Neural progenitor cell (in vitro differentiated cells): Measurements from ENCODE around the gene CEP63.

ENCODE experiments used
- EZH2 ChIP-seq: fragments of 200-600 bp; sonication (generic); IDR thresholded peaks from 2 replicates; pipeline ENCODE4 v1.6.1; 2017; ENCODE audit warnings: antibody characterized with exemption, mild to moderate bottlenecking, moderate library complexity
- EZH2phosphoT487 ChIP-seq: fragments of 200-600 bp; sonication (generic); IDR thresholded peaks from 2 replicates; pipeline ENCODE4 v1.6.1; 2017; ENCODE audit warnings: antibody characterized with exemption
- TF ChIP-seq, protein P1 (sequence below): fragments of 200-600 bp; sonication (generic); IDR thresholded peaks from 2 replicates; pipeline ENCODE4 v1.5.1; 2017; ENCODE audit warnings: antibody characterized with exemption, mild to moderate bottlenecking

DNA sequence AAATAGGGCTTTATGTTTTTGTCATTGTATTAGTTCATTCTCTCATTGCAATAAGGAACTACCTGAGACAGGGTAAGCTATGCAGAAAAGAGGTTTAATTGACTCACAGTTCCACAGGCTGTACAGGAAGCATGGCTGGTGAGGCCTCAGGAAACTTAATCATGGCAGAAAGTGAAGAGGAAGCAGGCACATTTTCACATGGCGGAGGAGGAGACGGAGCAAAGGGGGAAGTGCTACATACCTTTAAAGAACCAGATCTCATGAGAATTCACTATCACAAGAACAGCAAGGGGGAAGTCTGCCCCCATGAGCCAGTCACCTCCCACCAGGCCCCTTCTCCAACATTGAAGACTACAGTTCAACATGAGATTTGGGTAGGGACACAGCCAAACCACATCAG, 25.6 kb downstream of the CEP63 start:
- TF ChIP-seq, protein P1, sequence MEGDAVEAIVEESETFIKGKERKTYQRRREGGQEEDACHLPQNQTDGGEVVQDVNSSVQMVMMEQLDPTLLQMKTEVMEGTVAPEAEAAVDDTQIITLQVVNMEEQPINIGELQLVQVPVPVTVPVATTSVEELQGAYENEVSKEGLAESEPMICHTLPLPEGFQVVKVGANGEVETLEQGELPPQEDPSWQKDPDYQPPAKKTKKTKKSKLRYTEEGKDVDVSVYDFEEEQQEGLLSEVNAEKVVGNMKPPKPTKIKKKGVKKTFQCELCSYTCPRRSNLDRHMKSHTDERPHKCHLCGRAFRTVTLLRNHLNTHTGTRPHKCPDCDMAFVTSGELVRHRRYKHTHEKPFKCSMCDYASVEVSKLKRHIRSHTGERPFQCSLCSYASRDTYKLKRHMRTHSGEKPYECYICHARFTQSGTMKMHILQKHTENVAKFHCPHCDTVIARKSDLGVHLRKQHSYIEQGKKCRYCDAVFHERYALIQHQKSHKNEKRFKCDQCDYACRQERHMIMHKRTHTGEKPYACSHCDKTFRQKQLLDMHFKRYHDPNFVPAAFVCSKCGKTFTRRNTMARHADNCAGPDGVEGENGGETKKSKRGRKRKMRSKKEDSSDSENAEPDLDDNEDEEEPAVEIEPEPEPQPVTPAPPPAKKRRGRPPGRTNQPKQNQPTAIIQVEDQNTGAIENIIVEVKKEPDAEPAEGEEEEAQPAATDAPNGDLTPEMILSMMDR: no peak
- TF ChIP-seq EZH2 (no peak), EZH2phosphoT487 (no peak)
